A549 (cell line): ENCODE measurements around the gene PTP4A2. TPM values are rescaled to one million over a fixed set of nuclear protein-coding genes. Genes with fewer than 3 reads are reported as not detected.

Source experiments
- ATAC-seq, 2 experiments: fragments of 200-7000 bp in 1 of 2; fragments of >200 bp in 1 of 2; cut with Nextera tagmentation in 1 of 2; cut with Tn5 transposase in 1 of 2; 3 replicates each; pipeline versions ENCODE4 v1.8.0 to v1.9.1; 2018 to 2020; ENCODE audit warnings: mild to moderate bottlenecking in 1 of 2, moderate library complexity in 1 of 2
- CTCF ChIA-PET: fragments of 300-600 bp; sonication (Branson Sonifier 250); formaldehyde crosslinking; extraction: SDS; loops from one replicate; lab custom pipeline; 2021; ENCODE audit warnings: antibody characterized with exemption, inconsistent platforms; lab: Yijun Ruan, JAX
- POLR2A ChIA-PET: fragments of 350-600 bp; formaldehyde crosslinking; extraction: SDS; loops from one replicate; lab custom pipeline; 2021; ENCODE audit warnings: antibody characterized with exemption, inconsistent platforms; lab: Yijun Ruan, JAX
- DNase-seq, 2 experiments: peaks; one replicate each; pipeline versions ENCODE4 v3.0.0 to v3.0.0-alpha.2; 2011 to 2016; ENCODE audit warnings: low read depth in 1 of 2, low spot score in 1 of 2
- FAIRE-seq: peaks from 2 replicates; lab custom pipeline; 2011; peaks lifted over from hg19 to GRCh38; lab: Jason Lieb, UNC
- H3K27ac ChIP-seq, 2 experiments: fragments of >200 bp; sonication (Bioruptor Twin); formaldehyde crosslinking; 3 replicates each; pipeline ENCODE4 v1.5.1; 2016 to 2017
- H3K4me1 ChIP-seq: fragments of >200 bp; sonication (Bioruptor Twin); formaldehyde crosslinking; 3 replicates; pipeline ENCODE4 v1.6.1; 2016
- H3K4me2 ChIP-seq: fragments of >200 bp; sonication (Bioruptor Twin); formaldehyde crosslinking; 3 replicates; pipeline ENCODE4 v1.6.1; 2016
- H3K4me3 ChIP-seq: fragments of >200 bp; sonication (Bioruptor Twin); formaldehyde crosslinking; 3 replicates; pipeline ENCODE4 v1.5.1; 2016
- H3K9me3 ChIP-seq: fragments of >200 bp; sonication (Bioruptor Twin); formaldehyde crosslinking; 3 replicates; pipeline ENCODE4 v1.6.1; 2016
- CBX2 ChIP-seq: fragments of 200-600 bp; sonication (generic); IDR thresholded peaks from 2 replicates; pipeline ENCODE4 v1.6.1; 2016; ENCODE audit warnings: low read depth, mild to moderate bottlenecking, borderline replicate concordance
- CBX8 ChIP-seq: fragments of 200-600 bp; sonication (generic); IDR thresholded peaks from 2 replicates; pipeline ENCODE4 v1.6.1; 2016
- CHD2 ChIP-seq: fragments of 150-350 bp; IDR thresholded peaks from 2 replicates; pipeline ENCODE4 v1.6.1; 2014; ENCODE audit warnings: low read length; ENCODE audit not compliant: partially characterized antibody
- CHD4 ChIP-seq: fragments of 200-600 bp; sonication (generic); IDR thresholded peaks from 2 replicates; pipeline ENCODE4 v1.6.1; 2016; ENCODE audit warnings: antibody characterized with exemption, mild to moderate bottlenecking, borderline replicate concordance
- E2F6 ChIP-seq: IDR thresholded peaks from 2 replicates; pipeline ENCODE4 v1.6.1; 2012; ENCODE audit warnings: low read depth, borderline replicate concordance
- EP300 ChIP-seq, 2 experiments: fragments of >200 bp; sonication (Bioruptor Twin); formaldehyde crosslinking; IDR thresholded peaks; 2 replicates in 1 of 2; 3 replicates in 1 of 2; pipeline ENCODE4 v1.6.1; 2016 to 2017
- FOSB ChIP-seq: fragments of 250-450 bp; sonication (Bioruptor Pico); IDR thresholded peaks from 2 replicates; pipeline ENCODE4 v1.5.0; 2020; ENCODE audit warnings: mild to moderate bottlenecking, moderate library complexity
- FOSL2 ChIP-seq, 2 experiments: fragments of 450-650 bp in 1 of 2; fragments of >200 bp in 1 of 2; sonication (Bioruptor Twin) in 1 of 2; formaldehyde crosslinking; IDR thresholded peaks; 2 replicates each; pipeline versions ENCODE4 v1.5.0 to v1.6.1; 2016 to 2020; ENCODE audit warnings: mild to moderate bottlenecking in 1 of 2, moderate library complexity in 1 of 2
- FOXS1 ChIP-seq: fragments of 250-450 bp; sonication (Bioruptor Pico); IDR thresholded peaks from 2 replicates; pipeline ENCODE4 v1.5.0; 2020; ENCODE audit warnings: mild to moderate bottlenecking, moderate library complexity
- GATA3 ChIP-seq: IDR thresholded peaks from 2 replicates; pipeline ENCODE4 v1.6.1; 2012; ENCODE audit warnings: borderline replicate concordance
- HDAC2 ChIP-seq: fragments of 200-600 bp; sonication (generic); IDR thresholded peaks from 2 replicates; pipeline ENCODE4 v1.6.1; 2016
- HOXB13 ChIP-seq: fragments of 250-450 bp; sonication (Bioruptor Pico); IDR thresholded peaks from 2 replicates; pipeline ENCODE4 v1.5.0; 2020; ENCODE audit warnings: low read depth, mild to moderate bottlenecking, moderate library complexity
- JUNB ChIP-seq: fragments of >200 bp; sonication (Bioruptor Twin); formaldehyde crosslinking; IDR thresholded peaks from 2 replicates; pipeline ENCODE4 v1.6.1; 2016
- KDM1A ChIP-seq: fragments of 200-600 bp; sonication (generic); IDR thresholded peaks from 2 replicates; pipeline ENCODE4 v1.6.1; 2016; ENCODE audit warnings: low read depth, mild to moderate bottlenecking
- KDM5A ChIP-seq: fragments of 200-600 bp; sonication (generic); IDR thresholded peaks from 2 replicates; pipeline ENCODE4 v1.6.1; 2016; ENCODE audit warnings: antibody characterized with exemption, mild to moderate bottlenecking
- MAFK ChIP-seq: fragments of 450-650 bp; IDR thresholded peaks from 2 replicates; pipeline ENCODE4 v1.6.1; 2014; ENCODE audit not compliant: partially characterized antibody
- MAZ ChIP-seq: fragments of 150-350 bp; IDR thresholded peaks from 2 replicates; pipeline ENCODE4 v1.6.1; 2014; ENCODE audit warnings: antibody characterized with exemption, low read depth, low read length, borderline replicate concordance
- NFE2L2 ChIP-seq: fragments of 150-350 bp; conservative IDR thresholded peaks from 2 replicates; pipeline ENCODE4 v1.6.1; 2014; ENCODE audit warnings: low read length
- NR3C1 ChIP-seq: fragments of >200 bp; sonication (Bioruptor Twin); formaldehyde crosslinking; IDR thresholded peaks from 3 replicates; pipeline ENCODE4 v1.6.1; 2017
- PHF8 ChIP-seq: fragments of 200-600 bp; sonication (generic); IDR thresholded peaks from 2 replicates; pipeline ENCODE4 v1.6.1; 2016; ENCODE audit warnings: low read depth, mild to moderate bottlenecking, antibody characterized with exemption, moderate library complexity, borderline replicate concordance
- POLR2AphosphoS2 ChIP-seq: conservative IDR thresholded peaks from 2 replicates; pipeline ENCODE4 v1.6.1; 2012; ENCODE audit warnings: low read length, improper control_type of control experiment, inconsistent platforms
- RAD21 ChIP-seq, 2 experiments: fragments of >200 bp in 1 of 2; sonication (Bioruptor Twin) in 1 of 2; formaldehyde crosslinking in 1 of 2; IDR thresholded peaks in 1 of 2; conservative IDR thresholded peaks in 1 of 2; 2 replicates in 1 of 2; 3 replicates in 1 of 2; pipeline ENCODE4 v1.6.1; 2012 to 2018; ENCODE audit warnings: inconsistent platforms in 1 of 2
- RARB ChIP-seq: fragments of 250-450 bp; sonication (Bioruptor Pico); IDR thresholded peaks from 2 replicates; pipeline ENCODE4 v1.8.0; 2021; ENCODE audit warnings: mild to moderate bottlenecking, moderate library complexity
- RFX5 ChIP-seq: fragments of 450-650 bp; IDR thresholded peaks from 2 replicates; pipeline ENCODE4 v1.7.1; 2014; ENCODE audit warnings: antibody characterized with exemption, mild to moderate bottlenecking, moderate library complexity
- RNF2 ChIP-seq: fragments of 200-600 bp; sonication (generic); IDR thresholded peaks from 2 replicates; pipeline ENCODE4 v1.6.1; 2016; ENCODE audit warnings: low read depth, mild to moderate bottlenecking, antibody characterized with exemption, moderate library complexity, borderline replicate concordance
- SREBF2 ChIP-seq: fragments of 450-650 bp; IDR thresholded peaks from 2 replicates; pipeline ENCODE4 v1.6.1; 2014; ENCODE audit warnings: mild to moderate bottlenecking, moderate library complexity
- USF2 ChIP-seq: fragments of 450-650 bp; IDR thresholded peaks from 2 replicates; pipeline ENCODE4 v1.6.1; 2014; ENCODE audit warnings: antibody characterized with exemption
- ZC3H11A ChIP-seq: fragments of 450-650 bp; IDR thresholded peaks from 2 replicates; pipeline ENCODE4 v1.6.1; 2014; ENCODE audit warnings: antibody characterized with exemption, mild to moderate bottlenecking
- ZFP36 ChIP-seq: fragments of 450-650 bp; IDR thresholded peaks from 2 replicates; pipeline ENCODE4 v1.6.1; 2014; ENCODE audit warnings: borderline replicate concordance; ENCODE audit not compliant: partially characterized antibody
- WGBS: methylation state at CpG from one replicate; pipeline ENCODE4 v1.1.6; 2017; ENCODE audit errors: missing lambda C conversion rate; 5-methylcytosine and 5-hydroxymethylcytosine counted together
- polyA plus RNA-seq, 4 experiments: library from polyadenylated mRNA; depleted of rRNA in 3 of 4; stranded (reverse); fragments of >200 nt; fragmentation: RNase III in 1 of 4; extraction: RNeasy Plus Mini Kit Qiagen cat#74134 plus additional on column Dnase treatment in 1 of 4; gene quantifications; 2 replicates in 3 of 4; 3 replicates in 1 of 4; pipeline ENCODE4 v1.2.3, GENCODE V29; 2011 to 2017
- TF ChIP-seq, protein P1 (sequence below): fragments of >200 bp; sonication (Bioruptor Twin); formaldehyde crosslinking; IDR thresholded peaks from 3 replicates; pipeline ENCODE4 v1.5.1; 2016
- TF ChIP-seq, protein P2 (sequence below): fragments of 250-450 bp; sonication (Bioruptor Pico); IDR thresholded peaks from 2 replicates; pipeline ENCODE4 v1.5.0; 2020; ENCODE audit warnings: low read depth, mild to moderate bottlenecking, moderate library complexity
- TF ChIP-seq, protein P3 (sequence below): fragments of >200 bp; sonication (Bioruptor Twin); formaldehyde crosslinking; IDR thresholded peaks from 2 replicates; pipeline ENCODE4 v1.6.1; 2016
- TF ChIP-seq, protein P4 (sequence below): fragments of 200-600 bp; sonication (generic); IDR thresholded peaks from 2 replicates; pipeline ENCODE4 v1.6.1; 2016; ENCODE audit warnings: antibody characterized with exemption, mild to moderate bottlenecking, moderate library complexity

PTP4A2 gene
- polyA plus RNA-seq, 2 of the 4 experiments (the other 2 are of a cell fraction), result 234 to 563 TPM

GRCh38 chr1:31954607-31955283 is 16.6 kb upstream of the PTP4A2 start:
- ChIA-PET CTCF (interaction anchor here (0.9 to 24.5 kb wide), 7 partner anchors 2 to 166 kb away, joined by 3 to 518 read pairs (median 4); partner anchors contain the start of genes PTP4A2 and SPOCD1), POLR2A (interaction anchor here (1.5 to 4.8 kb wide), 5 partner anchors 9 to 24 kb away, joined by 6 to 110 read pairs (median 14); partner anchors contain the start of gene PTP4A2)
- Histone ChIP-seq H3K4me1 (peaks cover 62% of the 10 kb centered on the region), H3K4me3 (no peak overlapping the region), H3K4me2 (peak overlapping the region; percentile 61), H3K9me3 (no peaks in the 10 kb centered on the region), H3K27ac (peak overlapping the region; percentile 98 to 99)
- FAIRE-seq (no peak), DNase-seq (peak; percentile 78 to 95), ATAC-seq (peak; percentile 91 to 95)
- WGBS, result 0% methylated on average over 2 of the region's 6 CpGs
- TF ChIP-seq NR3C1, result no peak
- TF ChIP-seq, protein P1, sequence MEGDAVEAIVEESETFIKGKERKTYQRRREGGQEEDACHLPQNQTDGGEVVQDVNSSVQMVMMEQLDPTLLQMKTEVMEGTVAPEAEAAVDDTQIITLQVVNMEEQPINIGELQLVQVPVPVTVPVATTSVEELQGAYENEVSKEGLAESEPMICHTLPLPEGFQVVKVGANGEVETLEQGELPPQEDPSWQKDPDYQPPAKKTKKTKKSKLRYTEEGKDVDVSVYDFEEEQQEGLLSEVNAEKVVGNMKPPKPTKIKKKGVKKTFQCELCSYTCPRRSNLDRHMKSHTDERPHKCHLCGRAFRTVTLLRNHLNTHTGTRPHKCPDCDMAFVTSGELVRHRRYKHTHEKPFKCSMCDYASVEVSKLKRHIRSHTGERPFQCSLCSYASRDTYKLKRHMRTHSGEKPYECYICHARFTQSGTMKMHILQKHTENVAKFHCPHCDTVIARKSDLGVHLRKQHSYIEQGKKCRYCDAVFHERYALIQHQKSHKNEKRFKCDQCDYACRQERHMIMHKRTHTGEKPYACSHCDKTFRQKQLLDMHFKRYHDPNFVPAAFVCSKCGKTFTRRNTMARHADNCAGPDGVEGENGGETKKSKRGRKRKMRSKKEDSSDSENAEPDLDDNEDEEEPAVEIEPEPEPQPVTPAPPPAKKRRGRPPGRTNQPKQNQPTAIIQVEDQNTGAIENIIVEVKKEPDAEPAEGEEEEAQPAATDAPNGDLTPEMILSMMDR, result no peak
- peak; percentile 84 for TF ChIP-seq USF2
- TF ChIP-seq RNF2, result no peak
- no peak for TF ChIP-seq SREBF2
- TF ChIP-seq GATA3, result peak; percentile 89
- TF ChIP-seq FOSB (CRISPR knock-in tag), result peak; percentile 86; the same call in 1 of the 2 replicates
- TF ChIP-seq, protein P2, sequence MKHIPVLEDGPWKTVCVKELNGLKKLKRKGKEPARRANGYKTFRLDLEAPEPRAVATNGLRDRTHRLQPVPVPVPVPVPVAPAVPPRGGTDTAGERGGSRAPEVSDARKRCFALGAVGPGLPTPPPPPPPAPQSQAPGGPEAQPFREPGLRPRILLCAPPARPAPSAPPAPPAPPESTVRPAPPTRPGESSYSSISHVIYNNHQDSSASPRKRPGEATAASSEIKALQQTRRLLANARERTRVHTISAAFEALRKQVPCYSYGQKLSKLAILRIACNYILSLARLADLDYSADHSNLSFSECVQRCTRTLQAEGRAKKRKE (CRISPR knock-in tag), result peak; percentile 96
- TF ChIP-seq HDAC2, result no peak
- TF ChIP-seq RFX5, result no peak
- no peak for TF ChIP-seq KDM1A
- TF ChIP-seq ZFP36, result no peak
- peak in 1 of 2 experiments; percentile 7; a peak in 1 of 5 replicates for TF ChIP-seq RAD21 (conservative IDR thresholded peaks at IDR 0.05 in 1 of 2, IDR thresholded peaks at IDR 0.05 in 1 of 2)
- TF ChIP-seq, protein P3, sequence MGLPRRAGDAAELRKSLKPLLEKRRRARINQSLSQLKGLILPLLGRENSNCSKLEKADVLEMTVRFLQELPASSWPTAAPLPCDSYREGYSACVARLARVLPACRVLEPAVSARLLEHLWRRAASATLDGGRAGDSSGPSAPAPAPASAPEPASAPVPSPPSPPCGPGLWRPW, result no peak; the same call in 1 of the 2 replicates
- TF ChIP-seq, protein P4, sequence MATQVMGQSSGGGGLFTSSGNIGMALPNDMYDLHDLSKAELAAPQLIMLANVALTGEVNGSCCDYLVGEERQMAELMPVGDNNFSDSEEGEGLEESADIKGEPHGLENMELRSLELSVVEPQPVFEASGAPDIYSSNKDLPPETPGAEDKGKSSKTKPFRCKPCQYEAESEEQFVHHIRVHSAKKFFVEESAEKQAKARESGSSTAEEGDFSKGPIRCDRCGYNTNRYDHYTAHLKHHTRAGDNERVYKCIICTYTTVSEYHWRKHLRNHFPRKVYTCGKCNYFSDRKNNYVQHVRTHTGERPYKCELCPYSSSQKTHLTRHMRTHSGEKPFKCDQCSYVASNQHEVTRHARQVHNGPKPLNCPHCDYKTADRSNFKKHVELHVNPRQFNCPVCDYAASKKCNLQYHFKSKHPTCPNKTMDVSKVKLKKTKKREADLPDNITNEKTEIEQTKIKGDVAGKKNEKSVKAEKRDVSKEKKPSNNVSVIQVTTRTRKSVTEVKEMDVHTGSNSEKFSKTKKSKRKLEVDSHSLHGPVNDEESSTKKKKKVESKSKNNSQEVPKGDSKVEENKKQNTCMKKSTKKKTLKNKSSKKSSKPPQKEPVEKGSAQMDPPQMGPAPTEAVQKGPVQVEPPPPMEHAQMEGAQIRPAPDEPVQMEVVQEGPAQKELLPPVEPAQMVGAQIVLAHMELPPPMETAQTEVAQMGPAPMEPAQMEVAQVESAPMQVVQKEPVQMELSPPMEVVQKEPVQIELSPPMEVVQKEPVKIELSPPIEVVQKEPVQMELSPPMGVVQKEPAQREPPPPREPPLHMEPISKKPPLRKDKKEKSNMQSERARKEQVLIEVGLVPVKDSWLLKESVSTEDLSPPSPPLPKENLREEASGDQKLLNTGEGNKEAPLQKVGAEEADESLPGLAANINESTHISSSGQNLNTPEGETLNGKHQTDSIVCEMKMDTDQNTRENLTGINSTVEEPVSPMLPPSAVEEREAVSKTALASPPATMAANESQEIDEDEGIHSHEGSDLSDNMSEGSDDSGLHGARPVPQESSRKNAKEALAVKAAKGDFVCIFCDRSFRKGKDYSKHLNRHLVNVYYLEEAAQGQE, result no peak
- TF ChIP-seq RARB (CRISPR knock-in tag), result no peak
- no peak for TF ChIP-seq CBX8
- TF ChIP-seq EP300 (IDR thresholded peaks at IDR 0.05), result peak; percentile 72 to 89; a peak in 3 of 5 replicates
- TF ChIP-seq FOSL2 (IDR thresholded peaks at IDR 0.05), result peak; percentile 27; the same call in 1 of the 2 replicates
- peak; percentile 79 for TF ChIP-seq FOSL2 (CRISPR knock-in tag; IDR thresholded peaks at IDR 0.05)
- TF ChIP-seq FOXS1 (CRISPR knock-in tag), result peak; percentile 96
- no peak for TF ChIP-seq MAZ
- TF ChIP-seq CBX2, result no peak
- no peak for TF ChIP-seq ZC3H11A
- peak; percentile 98 for TF ChIP-seq HOXB13 (CRISPR knock-in tag)
- TF ChIP-seq CHD2, result no peak
- no peak for TF ChIP-seq CHD4
- no peak for TF ChIP-seq KDM5A
- no peak for TF ChIP-seq PHF8
- no peak for TF ChIP-seq MAFK
- TF ChIP-seq NFE2L2, result no peak
- peak; percentile 59; the same call in 1 of the 2 replicates for TF ChIP-seq JUNB
- TF ChIP-seq E2F6, result peak; percentile 92
- no peak for TF ChIP-seq POLR2AphosphoS2
